Measurements from ENCODE around the gene CACNG3.

- TF ChIP-seq POLR2AphosphoS5 (IDR thresholded peaks at IDR 0.05) (no peak), CTCF (IDR thresholded peaks at IDR 0.05) (no peak), POLR2A (IDR thresholded peaks at IDR 0.05) (no peak)
These were observed 9.1 kb upstream of the CACNG3 start for GRCh38 chr16:24246911-24247607.
